Measurements from ENCODE around the gene KYNU.
"Not testable (repeated sequence)": the region's sequence is repeated elsewhere in the genome, so short reads cannot be mapped to it uniquely, and the experiment has no call there.

KYNU gene

DNA sequence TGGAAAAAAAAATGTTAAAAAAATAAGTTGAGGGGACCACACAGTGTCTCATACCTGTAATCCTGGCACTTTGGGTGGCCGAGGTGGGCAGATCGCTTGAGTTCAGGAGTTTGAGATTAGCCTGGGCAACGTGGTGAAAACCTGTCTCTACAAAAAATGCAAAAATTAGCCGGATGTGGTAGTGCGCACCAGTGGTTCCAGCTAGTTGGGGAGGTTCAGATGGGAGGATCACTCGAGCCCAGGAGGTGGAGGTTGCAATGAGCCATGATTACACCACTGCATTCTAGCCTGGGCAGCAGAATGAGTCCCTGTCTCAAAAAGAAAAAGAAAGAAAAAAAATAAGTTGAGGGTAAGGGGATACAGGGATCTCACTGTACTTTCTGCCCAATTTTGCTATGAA is 6.1 kb upstream of the KYNU start:
- DNase-seq, result no peak

DNA sequence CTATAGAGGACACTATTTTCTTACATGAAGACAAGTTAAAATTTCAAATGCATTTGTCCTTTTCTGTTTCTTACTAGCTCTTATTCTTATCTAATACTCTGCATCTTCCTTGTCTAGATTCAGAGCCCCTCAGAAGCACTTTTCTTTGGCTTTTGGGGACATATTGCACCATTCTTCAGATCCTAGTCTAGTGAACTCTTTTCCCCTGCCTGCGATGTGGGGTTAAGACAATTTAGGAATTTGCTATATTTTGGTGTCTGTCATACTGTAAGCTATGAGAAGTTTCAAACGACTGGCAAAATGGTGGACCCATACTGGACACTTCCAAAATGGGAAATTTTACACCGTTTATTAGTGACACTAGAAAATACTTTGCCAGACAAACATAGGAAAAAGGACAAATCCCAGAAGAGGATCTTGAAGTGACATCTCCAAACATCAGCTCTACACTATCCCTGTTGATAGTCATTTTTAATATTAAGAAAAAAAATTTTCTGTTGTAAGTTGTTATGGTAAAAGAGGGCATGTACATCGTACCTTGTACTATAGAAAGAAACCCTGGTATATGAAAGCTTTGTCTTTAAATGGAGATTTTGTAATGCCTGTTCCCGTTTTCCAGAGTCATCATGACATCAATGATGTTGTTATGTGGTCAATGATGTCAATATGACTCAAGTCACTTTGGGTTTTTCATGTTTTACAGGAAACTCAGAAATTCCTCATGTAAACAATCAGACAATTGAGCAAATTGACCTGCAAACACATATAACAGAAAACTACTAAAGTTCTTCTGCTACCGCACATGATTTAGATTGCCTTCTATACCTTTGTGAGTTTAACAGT is 4.4 kb upstream of the KYNU start:
- peak; percentile 56 for DNase-seq

DNA sequence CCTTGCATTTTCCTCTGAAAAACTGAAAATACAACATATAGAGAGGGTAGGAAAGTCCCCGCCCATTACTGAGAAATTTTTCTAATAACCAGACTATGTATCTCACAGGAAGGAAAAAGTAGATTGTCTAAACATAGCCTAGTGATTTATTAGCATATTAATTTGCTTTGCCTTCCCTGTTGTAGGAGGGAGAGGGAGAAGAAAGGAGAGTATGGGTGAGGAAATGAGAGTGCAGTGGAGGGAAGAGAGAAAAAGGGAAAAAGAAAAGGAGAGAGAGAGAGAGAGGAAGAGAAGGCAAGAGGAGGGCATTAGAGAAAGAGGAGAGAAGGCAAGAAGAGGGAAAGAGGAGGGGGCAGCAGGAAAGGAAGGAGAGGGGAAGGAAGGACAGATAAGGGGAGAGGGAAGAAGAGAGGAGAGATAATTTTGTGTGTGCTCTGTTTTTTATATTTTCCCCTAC is 3.6 kb upstream of the KYNU start:
- no peak for DNase-seq

DNA sequence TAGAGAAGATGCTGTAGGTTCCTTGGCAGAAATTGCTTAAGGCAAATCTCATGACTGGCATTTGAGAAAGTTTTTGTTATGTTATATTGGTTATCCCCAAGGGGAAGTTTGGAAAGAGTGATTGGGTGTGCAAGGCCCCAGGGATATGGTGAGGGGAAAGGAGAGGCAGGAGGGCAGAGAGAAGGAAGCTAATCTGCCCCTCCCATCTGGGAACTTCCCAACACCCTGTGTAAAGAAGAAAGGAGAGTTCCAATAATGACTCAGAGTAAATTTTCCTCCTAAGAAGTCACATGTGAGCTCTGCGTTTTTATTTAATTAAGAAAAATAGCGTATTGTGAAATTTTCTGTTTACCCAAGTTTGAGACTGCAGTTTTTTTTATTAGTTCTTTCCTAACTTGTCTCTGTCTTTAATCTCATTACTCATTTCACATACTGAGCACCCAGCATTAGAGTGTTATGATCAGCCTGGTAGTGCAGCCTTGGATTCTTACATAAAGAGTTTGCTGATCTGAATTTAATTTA is 3.1 kb upstream of the KYNU start:
- DNase-seq, result peak; percentile 85

DNA sequence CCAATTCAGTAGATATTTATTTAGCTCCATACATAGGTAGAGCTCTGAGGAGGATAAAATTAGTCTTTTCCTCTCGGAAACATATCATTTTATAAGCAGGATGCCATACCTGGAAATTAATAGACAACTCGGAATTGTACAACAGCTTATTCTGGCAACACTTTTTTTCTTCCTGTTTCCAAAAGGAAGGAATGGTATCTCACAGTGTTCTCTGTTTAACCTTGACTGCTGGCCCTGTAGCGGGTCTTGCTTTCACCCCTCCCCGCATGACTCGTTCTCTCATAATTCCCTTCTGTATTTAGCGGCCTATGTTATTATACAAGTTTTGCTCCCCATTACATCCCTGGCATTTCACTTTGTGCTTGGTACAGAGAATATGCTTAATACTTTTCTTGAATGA is 2.5 kb upstream of the KYNU start:
- no peak for DNase-seq

DNA sequence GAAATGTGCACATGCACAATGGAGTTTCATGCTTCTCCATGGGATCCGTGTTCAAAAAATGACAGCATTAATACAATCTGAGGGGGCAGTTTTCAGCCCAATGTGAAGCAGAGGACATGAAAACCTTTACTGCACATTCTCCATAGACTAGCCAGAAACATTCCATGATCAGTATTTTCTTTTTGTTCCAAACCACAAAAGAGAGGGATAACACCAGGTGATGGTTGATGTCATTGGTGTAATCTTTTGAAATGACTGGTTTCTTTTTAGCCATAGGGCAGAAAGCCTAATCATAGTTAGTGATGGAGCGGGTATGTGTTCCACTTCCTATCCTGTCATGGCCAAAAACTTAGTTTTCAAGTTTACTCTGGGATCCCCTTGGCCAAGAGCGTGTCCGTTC is 1.8 kb upstream of the KYNU start:
- DNase-seq, result no peak

DNA sequence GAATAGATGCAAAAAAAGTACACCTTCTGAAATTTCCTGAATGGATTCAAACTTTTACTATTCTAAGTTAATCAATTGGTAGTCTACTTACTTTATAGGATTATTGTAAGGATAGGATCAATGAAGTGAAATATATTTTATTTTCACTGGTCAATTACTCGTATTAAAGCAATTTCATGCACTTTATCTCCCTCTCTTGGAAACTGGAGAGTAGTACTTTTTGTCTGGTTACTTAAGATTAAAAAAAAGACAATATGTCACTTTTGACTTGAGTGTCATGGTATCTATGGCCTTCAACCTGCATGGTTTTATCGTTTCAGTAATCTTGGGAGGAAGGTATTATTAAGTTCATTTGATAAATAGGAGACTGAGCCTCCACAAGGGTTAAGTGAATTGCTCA is 1.0 kb upstream of the KYNU start:
- DNase-seq, result no peak

DNA sequence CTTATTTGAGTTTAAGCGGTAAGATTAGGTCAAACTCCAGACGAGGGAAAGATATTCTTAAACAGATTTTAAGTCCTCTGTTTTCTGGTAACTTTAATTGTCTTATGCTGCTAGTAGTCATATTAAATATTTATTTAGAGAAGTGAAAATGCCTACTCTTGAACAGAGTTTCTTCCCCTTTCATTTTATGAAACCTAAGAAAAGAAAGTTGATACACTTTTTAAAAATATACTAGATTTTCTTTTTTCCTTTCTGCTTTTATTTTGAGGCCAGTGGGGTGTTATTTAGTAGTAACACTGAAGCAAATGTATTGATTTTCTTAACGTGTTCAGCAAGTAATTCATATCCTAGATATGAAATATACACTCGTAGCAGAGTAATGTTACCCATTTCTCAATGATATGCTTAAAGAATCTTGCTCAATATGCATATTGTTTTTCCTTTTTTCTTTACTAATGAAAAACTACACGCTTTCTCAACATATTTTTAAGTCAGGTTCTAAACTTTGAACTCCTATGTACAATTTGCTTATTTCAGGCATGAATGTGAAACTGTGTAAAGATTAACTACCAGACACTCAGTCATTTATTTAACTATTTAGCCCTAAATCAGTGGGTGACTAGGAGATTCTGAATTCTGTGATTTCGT is 691 bp downstream of the KYNU start:
- DNase-seq, result no peak

DNA sequence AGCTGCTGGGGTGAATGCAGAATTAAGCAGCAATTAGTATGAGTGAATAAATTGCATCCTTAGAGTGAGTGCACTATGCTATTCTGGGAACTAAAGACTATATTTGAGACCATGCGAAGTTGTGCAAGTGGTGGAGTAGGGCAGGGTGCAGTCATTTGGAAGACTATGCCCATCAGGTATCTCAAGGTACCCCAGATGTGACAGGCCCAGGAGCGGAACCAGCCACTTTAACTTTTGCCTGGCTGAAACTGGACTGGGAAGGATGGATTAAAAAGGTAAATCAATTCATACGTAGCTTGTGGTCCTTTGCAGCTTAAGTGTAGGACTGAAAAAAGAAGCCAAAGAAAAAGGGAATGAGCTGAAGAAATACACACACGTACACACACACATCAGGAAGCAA is 1.7 kb downstream of the KYNU start:
- no peak for DNase-seq

DNA sequence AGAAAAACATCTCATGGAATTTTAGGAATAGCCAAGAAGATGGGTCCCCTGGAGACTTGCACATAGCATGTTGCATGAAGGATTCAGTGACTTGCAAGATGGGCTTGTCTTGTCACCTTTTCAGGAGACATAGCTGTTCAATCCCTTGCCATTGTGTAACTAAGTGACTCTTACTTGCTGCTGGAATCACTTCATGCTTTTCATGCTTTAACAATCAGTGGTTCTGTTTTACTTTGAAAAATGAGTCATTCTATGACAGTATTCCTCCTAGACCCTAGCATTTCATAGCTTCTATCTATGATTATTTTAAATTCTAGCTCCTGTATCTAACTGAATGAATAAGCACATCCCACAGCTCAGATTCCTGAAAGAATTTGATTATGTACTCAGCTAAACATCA is 2.8 kb downstream of the KYNU start:
- DNase-seq, result peak; percentile 73

DNA sequence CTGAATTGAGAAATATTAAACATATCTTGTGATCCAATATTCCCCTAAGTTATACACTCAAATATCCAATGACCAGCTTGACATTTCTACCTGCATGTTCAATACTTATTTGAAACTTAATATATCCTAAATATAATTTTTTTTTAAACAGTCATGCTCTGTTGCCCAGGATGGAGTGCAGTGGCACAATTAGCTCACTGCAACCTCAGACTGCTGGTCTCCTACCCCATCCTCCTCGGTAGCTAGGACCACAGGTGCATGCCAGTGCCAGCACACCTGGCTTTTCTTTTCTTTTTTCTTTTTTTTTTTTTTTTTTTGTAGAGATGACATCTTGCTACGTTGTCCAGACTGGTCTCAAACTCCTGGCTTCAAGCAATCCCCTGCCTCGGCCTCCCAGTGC is 4.2 kb downstream of the KYNU start:
- DNase-seq, result no peak

DNA sequence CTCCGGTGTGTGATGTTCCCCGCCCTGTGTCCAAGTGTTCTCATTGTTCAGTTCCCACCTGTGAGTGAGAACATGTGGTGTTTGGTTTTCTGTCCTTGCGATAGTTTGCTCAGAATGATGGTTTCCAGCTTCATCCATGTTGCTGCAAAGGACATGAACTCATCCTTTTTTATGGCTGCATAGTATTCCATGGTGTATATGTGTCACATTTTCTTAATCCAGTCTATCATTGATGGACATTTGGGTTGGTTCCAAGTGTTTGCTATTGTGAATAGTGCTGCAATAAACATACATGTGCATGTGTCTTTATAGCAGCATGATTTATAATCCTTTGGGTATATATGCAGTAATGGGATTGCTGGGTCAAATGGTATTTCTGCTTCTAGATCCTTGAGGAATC is 5.0 kb downstream of the KYNU start:
- not testable (repeated sequence) for DNase-seq

DNA sequence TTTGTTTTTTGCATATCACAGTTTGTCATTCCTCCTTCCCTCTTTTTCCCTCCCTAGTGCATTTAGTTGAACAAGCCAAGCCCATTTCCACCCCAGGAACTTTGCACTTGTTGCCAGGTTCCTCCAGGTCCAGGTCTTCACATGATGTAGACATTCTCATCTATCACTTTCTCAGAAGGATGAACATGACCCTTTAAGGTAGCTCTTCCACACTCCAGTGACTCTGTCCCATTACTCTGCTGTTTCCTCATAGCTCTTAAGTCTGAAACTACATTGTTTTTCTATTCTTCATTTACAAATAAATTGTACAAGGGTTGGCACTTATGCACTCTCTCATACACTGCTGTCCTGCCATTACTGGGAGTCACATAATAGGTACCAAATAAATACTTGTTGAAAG is 6.1 kb downstream of the KYNU start:
- DNase-seq, result no peak

DNA sequence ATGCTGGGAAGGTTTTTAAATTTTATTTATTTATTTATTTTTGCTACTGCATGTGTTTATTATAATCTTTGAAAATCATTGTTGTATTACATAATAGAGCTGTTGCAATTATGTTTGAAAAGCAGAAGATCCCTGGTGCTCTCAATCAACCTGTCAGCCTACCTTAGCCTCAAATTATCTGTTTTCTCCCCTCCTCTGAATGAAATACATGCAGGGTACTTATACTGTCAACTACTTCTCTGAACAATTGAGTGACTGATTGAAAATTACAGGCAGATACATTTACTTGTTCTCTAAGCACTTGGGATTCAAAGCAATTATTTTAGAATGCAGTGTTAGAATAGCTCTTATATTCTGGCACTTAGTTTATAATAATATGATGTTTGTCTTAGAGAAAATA is 8.1 kb downstream of the KYNU start:
- no peak for DNase-seq

DNA sequence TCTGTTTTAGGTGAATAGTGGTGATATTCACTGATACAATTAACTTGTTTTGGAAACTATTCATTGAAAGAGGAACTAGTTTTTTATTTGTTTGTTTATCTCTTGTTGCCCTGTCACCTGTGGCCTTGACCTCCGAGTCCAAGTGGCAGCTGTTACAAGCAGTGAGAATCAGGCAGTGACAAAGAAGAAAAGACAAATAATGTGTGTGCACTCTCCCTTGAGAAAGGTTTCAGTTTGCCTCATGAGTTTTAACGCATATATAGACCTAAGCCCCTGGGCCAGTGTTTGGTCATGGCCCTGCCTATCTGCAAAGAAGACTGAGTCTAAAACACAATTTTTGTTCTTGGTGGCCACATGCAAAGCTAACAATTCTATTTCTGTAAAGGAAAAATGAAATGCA is 15.3 kb downstream of the KYNU start:
- DNase-seq, result no peak

DNA sequence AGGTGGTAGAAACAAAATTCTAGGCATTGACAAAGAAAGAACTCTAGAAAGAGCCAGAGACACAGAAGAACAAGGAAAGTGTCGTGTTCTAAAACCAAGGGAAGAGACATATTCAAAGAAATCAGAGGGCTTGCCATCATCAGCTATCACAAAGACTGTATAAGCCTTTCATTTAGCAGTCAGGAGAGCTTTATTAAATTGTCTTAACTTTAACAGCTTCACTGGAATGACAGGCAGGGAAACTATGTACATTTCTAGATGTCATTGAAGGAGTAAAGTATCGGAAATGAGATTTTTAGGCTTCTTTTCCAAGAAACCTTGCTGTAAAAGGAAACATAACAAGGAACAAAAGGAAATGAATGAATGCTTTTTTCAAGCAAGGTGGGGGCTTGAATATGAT is 15.8 kb downstream of the KYNU start:
- no peak for DNase-seq

DNA sequence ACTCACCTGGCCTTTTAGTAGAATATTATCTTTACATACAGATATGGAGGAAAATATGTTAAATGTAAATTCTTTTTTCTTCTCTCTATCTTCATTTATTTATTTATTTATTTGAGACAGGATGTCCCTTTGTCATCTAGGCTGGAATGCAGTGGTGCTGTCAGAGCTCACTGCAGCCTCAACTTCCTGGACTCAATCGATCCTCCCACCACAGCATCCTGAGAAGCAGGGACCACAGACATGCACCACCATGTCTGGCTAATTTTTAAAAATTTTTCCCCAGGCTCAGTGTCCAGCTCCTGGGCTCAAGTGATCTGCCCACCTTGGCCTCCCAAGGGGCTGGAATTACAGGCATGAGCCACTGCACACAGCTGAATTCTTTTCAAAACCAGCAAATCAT is 20.3 kb downstream of the KYNU start:
- no peak for DNase-seq

DNA sequence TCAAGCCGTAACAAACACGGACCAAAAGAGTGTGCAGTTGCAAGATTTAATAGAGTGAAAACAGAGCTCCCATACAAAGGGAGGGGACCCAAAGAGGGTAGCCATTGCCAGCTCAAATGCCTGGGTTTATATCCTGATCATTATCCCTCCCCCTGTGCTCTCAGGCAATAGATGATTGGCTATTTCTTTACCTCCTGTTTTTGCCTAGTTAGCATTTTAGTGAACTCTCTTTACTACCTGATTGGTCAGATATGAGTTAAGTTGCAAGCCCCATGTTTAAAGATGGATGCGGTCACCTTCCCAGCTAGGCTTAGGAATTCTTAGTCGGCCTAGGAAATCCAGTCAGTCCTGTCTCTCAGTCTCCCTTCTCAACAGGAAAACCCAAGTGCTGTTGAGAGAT is 22.9 kb downstream of the KYNU start:
- not testable (repeated sequence) for DNase-seq

DNA sequence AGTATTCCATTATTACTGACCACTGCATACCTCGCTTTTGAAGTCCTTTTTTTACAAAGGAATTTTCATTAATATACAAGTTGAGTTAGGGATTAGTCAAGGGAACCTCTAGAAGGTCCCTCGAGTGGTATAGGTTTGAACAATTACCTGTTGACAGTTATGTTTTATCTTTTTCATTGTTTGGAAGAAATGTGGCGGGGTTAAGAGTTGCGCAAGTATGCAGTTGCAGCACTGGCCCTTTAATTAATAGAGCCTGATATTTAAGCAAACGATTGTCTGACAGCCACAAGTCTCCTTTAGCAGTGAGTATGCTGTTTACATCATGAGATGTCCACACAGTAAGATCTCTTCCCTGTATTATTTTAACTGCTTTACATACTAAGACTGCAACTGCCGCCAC is 24.3 kb downstream of the KYNU start:
- DNase-seq, result no peak

DNA sequence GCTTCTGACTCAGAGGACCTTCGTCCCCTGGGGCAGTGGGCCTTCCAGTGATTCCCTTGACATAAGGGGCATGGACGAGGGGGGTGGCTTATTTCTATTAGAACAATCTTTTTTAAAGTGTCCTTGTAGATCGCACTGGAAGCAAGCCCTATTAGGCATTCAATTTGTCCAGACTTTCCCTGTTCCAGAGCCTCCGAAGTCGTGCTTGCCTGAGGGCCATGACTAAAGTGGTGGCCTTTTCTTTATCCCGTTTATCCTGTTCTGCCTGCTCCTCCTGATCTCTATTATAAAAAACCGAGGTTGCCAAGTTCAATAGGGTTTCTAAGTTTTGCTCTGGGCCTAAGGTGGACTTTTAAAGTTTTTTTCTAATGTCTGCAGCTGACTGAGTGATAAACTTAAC is 26.3 kb downstream of the KYNU start:
- DNase-seq, result not testable (repeated sequence)

DNA sequence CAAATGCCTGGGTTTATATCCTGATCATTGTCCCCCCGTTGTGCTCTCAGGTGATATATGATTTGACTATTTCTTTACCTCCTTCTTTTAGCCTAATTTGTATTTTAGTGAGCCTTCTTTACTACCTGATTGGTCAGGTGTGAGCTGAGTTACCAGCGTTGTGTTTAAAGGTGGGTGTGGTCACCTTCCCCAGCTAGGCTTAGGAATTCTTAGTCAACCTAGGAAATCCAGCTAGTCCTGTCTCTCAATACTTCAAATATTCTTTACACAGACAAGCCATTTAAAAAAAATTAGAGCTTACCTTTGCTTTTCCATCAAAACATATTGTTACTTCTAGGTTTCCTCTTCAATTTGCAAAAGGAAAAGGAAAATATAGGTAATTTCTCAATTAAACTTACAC is 30.2 kb downstream of the KYNU start:
- DNase-seq, result no peak

DNA sequence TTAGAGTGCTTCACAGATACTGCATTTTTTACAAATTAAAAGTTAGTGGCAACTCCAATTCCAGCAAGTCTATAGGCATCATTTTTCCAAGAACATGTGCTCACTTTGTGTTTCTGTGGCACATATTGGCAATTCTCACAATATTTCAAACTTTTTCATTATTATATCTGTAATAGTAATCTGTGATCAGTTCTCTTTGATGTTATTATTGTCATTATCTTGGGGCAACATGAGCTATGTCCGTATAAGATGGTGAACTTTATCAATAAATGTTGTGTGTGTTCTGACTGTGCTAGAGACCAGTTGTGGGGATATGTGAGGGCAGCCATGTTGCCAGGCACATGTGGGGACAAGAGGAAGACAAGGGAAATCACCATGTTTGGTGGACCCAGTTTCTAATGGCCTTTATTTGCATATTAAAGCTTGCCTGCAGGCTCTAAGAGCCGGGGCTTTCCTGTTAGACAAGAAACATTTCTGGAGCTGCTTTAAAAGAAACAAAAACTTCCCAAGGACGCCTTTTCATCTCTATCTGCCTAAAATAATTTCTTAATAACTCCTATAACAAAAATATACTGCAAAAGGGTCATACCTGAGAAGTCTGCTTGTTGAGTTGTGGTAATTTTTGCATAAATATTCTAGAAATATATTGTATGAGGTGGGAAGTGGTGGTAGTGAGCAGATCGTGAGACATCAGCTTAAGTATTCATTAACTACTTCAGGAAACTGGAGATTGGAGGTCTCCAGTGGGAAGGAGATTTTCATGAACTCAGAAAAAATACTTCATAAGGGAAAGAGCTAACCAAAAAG is 37.2 kb downstream of the KYNU start:
- no peak for DNase-seq

DNA sequence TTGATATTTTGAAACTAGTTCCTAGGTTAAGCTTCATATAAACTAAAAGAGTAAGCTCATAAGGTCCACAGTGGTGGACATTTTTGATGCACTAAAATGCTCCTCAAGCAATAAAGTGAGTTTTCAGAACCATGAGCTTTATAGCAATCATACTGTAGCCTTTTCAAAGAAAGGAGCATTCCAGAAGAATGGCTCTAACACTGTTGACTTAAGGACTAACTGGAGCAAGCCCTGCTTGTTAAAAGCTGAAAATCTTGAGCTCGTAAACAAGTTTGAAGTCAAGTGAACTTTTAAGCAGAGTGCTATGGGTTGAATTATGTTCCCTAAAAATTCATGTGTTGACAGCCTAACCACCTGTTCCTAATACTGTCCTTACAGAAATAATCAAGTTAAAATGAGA is 38.0 kb downstream of the KYNU start:
- no peak for DNase-seq

Data from fibroblast of skin of scalp (primary cell).